Fibroblast of lung (primary cell): ENCODE results near the gene GSG1L.

Source experiments
- CTCF ChIP-seq, 2 donors: IDR thresholded peaks in 1 of 2; conservative IDR thresholded peaks in 1 of 2; 1 replicate in 1 of 2; 2 replicates in 1 of 2; pipeline ENCODE4 v1.5.1; 2011 to 2012; ENCODE audit warnings: low read length in 2 of 2, control low read depth in 1 of 2, inconsistent platforms in 1 of 2, low read depth in 1 of 2, mild to moderate bottlenecking in 1 of 2
- EZH2 ChIP-seq: IDR thresholded peaks from 2 replicates; pipeline ENCODE4 v1.5.1; 2012; ENCODE audit warnings: low read length, control low read depth, mild to moderate bottlenecking; ENCODE audit errors: missing control alignments

- no peak for TF ChIP-seq CTCF (conservative IDR thresholded peaks at IDR 0.05 in 1 of 2, IDR thresholded peaks at IDR 0.05 in 1 of 2; ENCODE audit: low read depth in 1 of 2, low read length in 2 of 2)
- no peak for TF ChIP-seq EZH2
Observed at GRCh38 chr16:27901956-27902355, 161.6 kb downstream of the GSG1L start.
